LHCN-M2 (cell line): ENCODE measurements around the gene HGFAC. TPM values are rescaled to one million over a fixed set of nuclear protein-coding genes. Genes with fewer than 3 reads are reported as not detected.

Experiments used
- DNase-seq: peaks from one replicate; pipeline ENCODE4 v3.0.0-alpha.2; 2012; ENCODE audit warnings: low read depth
- total RNA-seq: library from RNA; depleted of rRNA; stranded (reverse); fragments of >200 nt; gene quantifications from 2 replicates; pipeline ENCODE4 v1.2.3, GENCODE V29; 2014

Gene HGFAC
- total RNA-seq, 1 experiment from 2014 or later: 0.40 TPM

- no peak for DNase-seq
Observed at GRCh38 chr4:3473181-3473950, 31.6 kb downstream of the HGFAC start.

GRCh38 chr4:3473996-3474765 is 32.4 kb downstream of the HGFAC start:
- DNase-seq: no peak

GRCh38 chr4:3475041-3475712 is 33.4 kb downstream of the HGFAC start:
- no peak for DNase-seq

- no peak for DNase-seq
Observed at GRCh38 chr4:3475713-3476260, 34.0 kb downstream of the HGFAC start.

GRCh38 chr4:3476341-3476747 is 34.6 kb downstream of the HGFAC start:
- DNase-seq: no peak

GRCh38 chr4:3476936-3477749 is 35.4 kb downstream of the HGFAC start:
- DNase-seq: no peak

- DNase-seq: no peak
Observed at GRCh38 chr4:3477750-3478430, 36.1 kb downstream of the HGFAC start.

GRCh38 chr4:3478446-3479357 is 36.9 kb downstream of the HGFAC start:
- no peak for DNase-seq

GRCh38 chr4:3479358-3480101 is 37.8 kb downstream of the HGFAC start:
- no peak for DNase-seq

GRCh38 chr4:3480528-3481112 is 38.9 kb downstream of the HGFAC start:
- DNase-seq: peak; percentile 82

- DNase-seq: peak; percentile 55
Observed at GRCh38 chr4:3481113-3481531, 39.4 kb downstream of the HGFAC start.

- peak; percentile 62 for DNase-seq
Observed at GRCh38 chr4:3481783-3482393, 40.1 kb downstream of the HGFAC start.

- no peak for DNase-seq
Observed at GRCh38 chr4:3482707-3483106, 40.9 kb downstream of the HGFAC start.

- DNase-seq: peak; percentile 96
Observed at GRCh38 chr4:3483471-3483921, 41.7 kb downstream of the HGFAC start.

GRCh38 chr4:3484057-3484973 is 42.5 kb downstream of the HGFAC start:
- peak; percentile 75 for DNase-seq

GRCh38 chr4:3485011-3485791 is 43.4 kb downstream of the HGFAC start:
- no peak for DNase-seq
